ENCODE results near the gene MUTYH.

MUTYH gene

DNA sequence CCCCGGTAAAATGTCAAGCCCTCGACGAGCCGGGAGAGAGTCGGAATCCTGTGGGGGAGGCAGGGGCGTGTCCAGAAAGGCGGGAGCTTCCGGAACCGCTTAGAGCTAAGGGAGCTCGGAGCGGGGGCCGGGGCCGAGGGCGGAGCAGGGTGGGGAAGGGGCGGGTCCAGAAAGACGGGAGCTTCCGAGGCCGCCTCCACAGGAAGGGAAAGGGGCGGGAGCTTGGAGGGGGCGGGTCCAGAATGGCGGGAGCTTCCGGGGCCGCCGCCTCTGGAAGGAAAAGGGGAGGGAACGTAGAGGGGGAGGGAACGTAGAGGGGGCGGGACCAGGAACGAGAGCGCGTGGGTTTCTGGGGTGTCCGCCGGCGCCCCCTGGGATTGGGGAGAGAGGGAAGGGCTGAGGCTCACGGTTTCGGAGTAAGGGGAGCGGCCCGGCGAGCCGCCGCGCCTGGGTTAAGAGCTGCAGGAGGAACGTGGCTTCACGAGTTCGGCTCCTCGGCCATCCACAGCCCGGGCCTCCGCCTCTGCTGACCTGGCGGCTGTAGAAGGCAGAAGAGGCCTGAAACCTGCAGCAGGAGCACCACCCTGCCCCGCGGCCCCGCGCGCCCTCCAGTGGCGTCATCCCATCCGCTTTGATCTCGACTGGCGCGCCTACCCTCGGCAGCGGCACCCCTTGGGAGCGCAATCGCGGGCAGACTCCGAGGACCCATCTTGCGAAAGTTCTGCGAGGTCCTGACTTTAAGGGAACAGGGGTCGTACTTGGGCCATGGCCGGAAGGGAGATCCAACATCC lies 36.5 kb downstream of the MUTYH start:
- Histone ChIP-seq H3K4me3 (ENCODE audit: severe bottlenecking) (peak overlapping the region; percentile 60), H3K4me1 (ENCODE audit: insufficient read depth, poor library complexity, severe bottlenecking) (peaks cover 8% of the 10 kb centered on the region), H3K27ac (ENCODE audit: poor library complexity, severe bottlenecking) (peak overlapping the region; percentile 41), H3K9me3 (ENCODE audit: severe bottlenecking) (no peaks in the 10 kb centered on the region), H3K27me3 (ENCODE audit: insufficient read depth, poor library complexity, severe bottlenecking) (no peaks in the 10 kb centered on the region), H3K36me3 (ENCODE audit: low read depth) (no peaks in the 10 kb centered on the region)
- ATAC-seq (ENCODE audit: low read depth) (peak; percentile 93), DNase-seq (ENCODE audit: low spot score) (peak; percentile 96)
- TF ChIP-seq, protein P1, sequence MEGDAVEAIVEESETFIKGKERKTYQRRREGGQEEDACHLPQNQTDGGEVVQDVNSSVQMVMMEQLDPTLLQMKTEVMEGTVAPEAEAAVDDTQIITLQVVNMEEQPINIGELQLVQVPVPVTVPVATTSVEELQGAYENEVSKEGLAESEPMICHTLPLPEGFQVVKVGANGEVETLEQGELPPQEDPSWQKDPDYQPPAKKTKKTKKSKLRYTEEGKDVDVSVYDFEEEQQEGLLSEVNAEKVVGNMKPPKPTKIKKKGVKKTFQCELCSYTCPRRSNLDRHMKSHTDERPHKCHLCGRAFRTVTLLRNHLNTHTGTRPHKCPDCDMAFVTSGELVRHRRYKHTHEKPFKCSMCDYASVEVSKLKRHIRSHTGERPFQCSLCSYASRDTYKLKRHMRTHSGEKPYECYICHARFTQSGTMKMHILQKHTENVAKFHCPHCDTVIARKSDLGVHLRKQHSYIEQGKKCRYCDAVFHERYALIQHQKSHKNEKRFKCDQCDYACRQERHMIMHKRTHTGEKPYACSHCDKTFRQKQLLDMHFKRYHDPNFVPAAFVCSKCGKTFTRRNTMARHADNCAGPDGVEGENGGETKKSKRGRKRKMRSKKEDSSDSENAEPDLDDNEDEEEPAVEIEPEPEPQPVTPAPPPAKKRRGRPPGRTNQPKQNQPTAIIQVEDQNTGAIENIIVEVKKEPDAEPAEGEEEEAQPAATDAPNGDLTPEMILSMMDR (IDR thresholded peaks at IDR 0.05; ENCODE audit: poor library complexity, severe bottlenecking): peak; percentile 81

DNA sequence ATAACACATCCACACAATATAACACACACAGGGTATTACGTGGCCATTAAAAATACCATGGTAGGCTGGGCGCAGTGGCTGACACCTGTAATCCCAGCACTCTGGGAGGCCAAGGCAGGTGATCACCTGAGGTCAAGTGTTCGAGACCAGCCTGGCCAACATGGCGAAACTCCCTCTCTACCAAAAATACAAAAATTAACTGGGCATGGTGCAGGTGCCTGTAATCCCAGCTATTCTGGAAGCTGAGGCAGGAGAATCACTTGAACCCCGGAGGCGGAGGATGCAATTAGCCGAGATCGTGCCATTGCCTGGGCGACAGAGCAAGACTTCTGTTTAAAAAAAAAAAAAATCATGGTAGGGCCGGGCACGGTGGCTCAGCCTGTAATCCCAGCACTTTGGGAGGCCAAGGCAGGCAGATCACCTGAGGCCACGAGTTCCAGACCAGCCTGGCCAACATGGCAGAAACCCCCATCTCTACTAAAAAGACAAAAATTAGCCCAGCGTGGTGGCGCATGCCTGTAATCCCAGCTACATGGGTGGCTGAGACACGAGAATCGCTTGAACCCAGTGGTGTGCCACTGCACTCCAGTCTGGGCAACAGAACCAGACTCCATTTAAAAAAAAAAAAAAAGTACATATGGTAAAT lies 37.6 kb downstream of the MUTYH start:
- ATAC-seq (ENCODE audit: low read depth): no peak
- no peak for DNase-seq (ENCODE audit: low spot score)
- TF ChIP-seq, protein P1 (IDR thresholded peaks at IDR 0.05; ENCODE audit: poor library complexity, severe bottlenecking): no peak
- H3K27me3 ChIP-seq (ENCODE audit: insufficient read depth, poor library complexity, severe bottlenecking): no peaks in the 10 kb centered on the region
- H3K4me3 ChIP-seq (ENCODE audit: severe bottlenecking): peak overlapping the region; percentile 60
- H3K4me1 ChIP-seq (ENCODE audit: insufficient read depth, poor library complexity, severe bottlenecking): peaks cover 8% of the 10 kb centered on the region
- H3K27ac ChIP-seq (ENCODE audit: poor library complexity, severe bottlenecking): peak overlapping the region; percentile 41
- no peaks in the 10 kb centered on the region for H3K9me3 ChIP-seq (ENCODE audit: severe bottlenecking)
- no peaks in the 10 kb centered on the region for H3K36me3 ChIP-seq (ENCODE audit: low read depth)

DNA sequence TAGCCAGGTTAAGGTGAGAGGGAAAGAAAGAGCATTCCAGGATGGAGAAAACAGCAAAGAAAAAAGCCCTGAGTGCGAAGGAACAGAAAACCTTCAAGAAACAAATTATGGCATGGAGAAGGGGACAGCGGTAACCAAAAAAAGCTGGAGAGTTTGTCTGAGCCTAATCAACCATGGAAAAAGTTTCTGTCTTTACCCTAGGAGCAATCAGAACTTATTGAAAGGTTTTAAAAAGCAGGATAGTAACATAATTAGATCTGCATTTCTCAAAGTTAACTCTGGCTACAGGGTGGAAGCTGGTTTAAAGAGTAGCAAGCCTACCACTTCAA lies 39.6 kb downstream of the MUTYH start:
- no peaks in the 10 kb centered on the region for H3K27me3 ChIP-seq (ENCODE audit: insufficient read depth, poor library complexity, severe bottlenecking)
- TF ChIP-seq, protein P1 (IDR thresholded peaks at IDR 0.05; ENCODE audit: poor library complexity, severe bottlenecking): no peak
- ATAC-seq (ENCODE audit: low read depth) (no peak), DNase-seq (ENCODE audit: low spot score) (no peak)
- no peak overlapping the region for H3K27ac ChIP-seq (ENCODE audit: poor library complexity, severe bottlenecking)
- H3K4me3 ChIP-seq (ENCODE audit: severe bottlenecking): no peak overlapping the region
- H3K9me3 ChIP-seq (ENCODE audit: severe bottlenecking): no peaks in the 10 kb centered on the region
- no peaks in the 10 kb centered on the region for H3K36me3 ChIP-seq (ENCODE audit: low read depth)
- H3K4me1 ChIP-seq (ENCODE audit: insufficient read depth, poor library complexity, severe bottlenecking): peaks cover 8% of the 10 kb centered on the region

DNA sequence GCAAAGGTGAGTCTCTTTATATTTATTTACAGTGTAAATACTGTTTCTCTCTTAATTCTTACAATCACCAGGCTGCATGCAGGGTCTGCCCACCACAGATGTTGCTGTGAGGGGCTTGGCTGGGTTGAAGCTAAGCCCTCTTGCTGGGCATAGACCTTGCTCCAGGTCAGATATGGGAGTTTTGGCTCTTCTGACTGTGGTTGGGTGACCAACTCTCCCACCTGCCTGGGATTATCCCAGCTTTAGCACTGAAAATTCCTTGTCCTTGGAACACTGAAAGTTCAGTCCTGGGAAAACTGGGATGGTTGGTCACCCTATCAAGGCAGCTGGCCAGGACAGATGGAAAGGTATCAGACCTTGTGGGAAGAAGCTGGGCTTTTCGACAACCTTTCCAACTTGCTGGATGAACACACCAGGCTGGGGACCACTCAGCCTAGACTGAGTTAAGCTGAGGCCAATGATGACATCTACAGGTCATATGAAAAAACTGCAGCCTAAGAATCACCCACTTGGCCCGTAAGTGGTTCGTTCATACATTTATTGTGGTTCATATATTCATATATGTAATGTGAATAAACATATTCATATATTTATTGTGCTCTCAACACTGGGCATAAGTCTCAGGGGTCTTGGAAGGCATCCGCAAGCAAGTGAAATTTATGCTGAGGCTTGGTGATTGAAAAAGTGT lies 40.1 kb downstream of the MUTYH start:
- TF ChIP-seq, protein P1 (IDR thresholded peaks at IDR 0.05; ENCODE audit: poor library complexity, severe bottlenecking): peak; percentile 88
- Histone ChIP-seq H3K4me1 (ENCODE audit: insufficient read depth, poor library complexity, severe bottlenecking) (peaks cover 8% of the 10 kb centered on the region), H3K27me3 (ENCODE audit: insufficient read depth, poor library complexity, severe bottlenecking) (no peaks in the 10 kb centered on the region), H3K36me3 (ENCODE audit: low read depth) (no peaks in the 10 kb centered on the region), H3K4me3 (ENCODE audit: severe bottlenecking) (no peak overlapping the region), H3K9me3 (ENCODE audit: severe bottlenecking) (no peaks in the 10 kb centered on the region), H3K27ac (ENCODE audit: poor library complexity, severe bottlenecking) (no peak overlapping the region)
- ATAC-seq (ENCODE audit: low read depth) (peak; percentile 30), DNase-seq (ENCODE audit: low spot score) (no peak)

Measured in RWPE2 (cell line).